GM19238 (cell line): ENCODE results near the gene AGXT.

ENCODE experiments used
- DNase-seq: peaks from one replicate; pipeline ENCODE4 v3.0.0; 2011; ENCODE audit warnings: low spot score; ENCODE audit not compliant: insufficient read length

The AGXT gene

DNA sequence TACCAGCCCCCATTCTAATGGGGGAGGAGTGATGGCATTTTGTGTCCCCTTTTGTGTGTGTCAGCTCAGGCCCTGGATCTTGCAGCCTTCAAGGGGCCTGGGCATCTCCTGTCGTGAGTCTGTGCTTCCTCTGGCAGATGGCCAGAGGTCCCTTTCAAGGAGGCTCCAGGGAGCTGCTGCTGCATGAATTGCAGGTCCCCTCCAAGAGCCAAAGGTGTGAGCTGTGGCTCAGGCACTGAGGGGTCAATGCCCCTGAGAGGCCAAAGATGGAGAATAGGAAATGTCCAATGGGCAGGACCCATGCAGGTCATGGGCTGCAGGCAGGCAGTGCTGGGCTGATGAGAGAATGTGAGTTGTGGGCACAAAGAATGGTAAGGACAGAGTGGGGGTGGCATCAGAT, 16.9 kb downstream of the AGXT start:
- no peak for DNase-seq

- no peak for DNase-seq
These were observed 17.5 kb downstream of the AGXT start for GRCh38 chr2:240886023-240886565.

GRCh38 chr2:240886678-240887609, 18.3 kb downstream of the AGXT start:
- no peak for DNase-seq

DNA sequence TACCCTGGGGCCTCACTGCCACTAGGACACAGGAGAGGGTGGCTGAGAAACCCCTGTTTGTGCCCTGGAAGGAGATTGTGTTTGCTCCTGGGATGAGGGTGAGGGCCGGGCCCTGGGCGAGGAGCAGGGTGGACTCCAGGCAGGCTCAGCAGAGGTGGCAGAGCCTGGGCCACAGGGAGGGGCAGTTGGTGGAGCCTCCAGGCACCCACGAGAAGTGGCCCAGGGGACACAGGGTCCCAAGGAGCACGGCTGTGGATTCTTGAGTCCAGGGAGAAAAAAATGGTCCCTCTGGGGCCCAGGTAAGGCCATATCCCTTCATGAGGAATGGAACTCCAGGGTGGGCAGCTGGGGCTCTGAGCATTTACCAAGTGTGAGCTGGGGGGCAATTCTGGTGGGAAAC, 19.0 kb downstream of the AGXT start:
- DNase-seq, result no peak

DNA sequence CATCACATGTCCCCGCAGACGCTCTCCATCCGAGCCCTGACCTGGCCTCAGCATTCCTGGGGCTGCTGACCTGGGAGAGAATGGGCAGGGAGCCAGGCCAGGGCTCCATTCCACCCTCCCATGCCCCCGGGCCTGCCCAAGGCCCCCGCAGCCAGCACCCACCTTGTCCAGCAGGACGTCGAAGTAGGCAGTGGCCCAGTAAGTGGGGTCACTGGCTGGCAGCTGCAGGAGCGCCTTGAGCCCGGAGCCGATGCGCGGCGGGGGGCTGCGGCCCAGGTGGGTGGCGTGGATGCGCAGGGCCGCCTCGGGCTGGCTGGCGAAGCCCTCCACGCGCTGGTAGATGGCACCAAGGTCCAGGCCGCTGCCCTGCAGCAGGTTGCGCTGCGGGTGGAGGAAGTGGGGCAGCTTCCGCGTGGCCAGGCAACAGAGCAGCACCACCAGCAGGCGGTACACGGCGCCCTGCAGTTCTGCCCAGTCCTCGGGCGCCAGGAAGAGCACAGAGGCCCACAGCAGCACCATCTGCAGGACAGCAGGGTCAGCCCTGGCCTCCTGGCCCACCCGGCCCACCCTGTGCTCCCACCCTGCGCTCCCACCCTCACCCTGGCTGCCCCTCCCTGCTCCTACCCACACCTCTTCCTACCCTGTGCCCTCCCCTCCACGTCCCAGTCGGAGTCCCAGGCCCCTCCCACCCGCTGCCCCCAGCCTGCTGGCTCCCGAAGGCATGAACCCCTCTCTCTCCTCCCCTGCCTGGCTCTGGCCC, 19.7 kb downstream of the AGXT start:
- DNase-seq, result no peak

- DNase-seq, result no peak
These were observed 20.4 kb downstream of the AGXT start for GRCh38 chr2:240888890-240889573.

DNA sequence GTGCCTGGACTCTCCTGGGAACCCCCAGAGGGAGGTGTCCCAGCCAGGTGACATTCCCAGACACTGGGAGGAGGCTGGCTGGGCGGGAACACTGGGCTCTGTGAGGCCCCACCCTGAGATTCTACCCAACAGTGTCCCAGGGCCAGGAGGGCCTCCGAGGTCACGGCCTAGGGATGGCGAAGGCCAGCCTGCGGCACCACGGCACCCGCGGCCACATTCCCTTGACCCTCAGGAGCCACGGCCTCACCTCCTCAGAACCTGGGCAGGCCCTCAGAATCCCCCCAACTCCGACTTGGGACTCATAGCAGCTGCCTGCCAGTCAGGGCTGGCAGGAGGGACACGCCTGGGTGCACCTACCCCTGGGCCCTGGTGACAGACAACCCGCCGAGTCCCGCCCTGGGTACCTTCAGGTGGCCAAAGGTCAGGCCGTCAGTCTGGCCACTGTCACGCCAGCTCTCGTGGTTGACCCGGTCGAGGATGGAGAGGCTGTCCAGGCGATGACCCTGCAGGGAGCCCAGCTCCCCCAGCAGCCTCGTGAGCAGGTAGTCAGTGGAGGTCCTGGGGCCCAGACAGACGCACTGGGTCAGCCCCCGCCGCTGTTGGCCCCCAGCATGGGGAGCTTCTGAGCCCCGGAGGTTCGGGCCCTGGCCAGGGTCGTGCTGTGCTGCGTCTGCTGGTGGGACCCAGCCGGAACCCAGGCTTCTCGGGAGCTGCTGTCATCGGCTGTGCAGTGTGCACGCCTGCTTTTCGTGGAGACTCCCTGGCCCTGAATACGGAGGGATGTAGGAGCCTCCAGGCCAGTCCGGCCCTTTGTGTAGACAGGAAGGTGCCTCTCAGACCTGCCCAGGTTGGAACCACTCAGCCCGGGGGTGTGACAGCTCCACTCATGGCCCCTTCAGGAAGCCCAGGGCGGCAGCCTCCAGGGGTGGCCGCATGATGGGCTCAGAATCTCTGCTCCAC, 21.3 kb downstream of the AGXT start:
- no peak for DNase-seq

GRCh38 chr2:240890691-240891090, 22.1 kb downstream of the AGXT start:
- no peak for DNase-seq

- no peak for DNase-seq
These were observed 23.1 kb downstream of the AGXT start for GRCh38 chr2:240891492-240892340.

GRCh38 chr2:240892356-240892755, 23.7 kb downstream of the AGXT start:
- DNase-seq, result no peak

DNA sequence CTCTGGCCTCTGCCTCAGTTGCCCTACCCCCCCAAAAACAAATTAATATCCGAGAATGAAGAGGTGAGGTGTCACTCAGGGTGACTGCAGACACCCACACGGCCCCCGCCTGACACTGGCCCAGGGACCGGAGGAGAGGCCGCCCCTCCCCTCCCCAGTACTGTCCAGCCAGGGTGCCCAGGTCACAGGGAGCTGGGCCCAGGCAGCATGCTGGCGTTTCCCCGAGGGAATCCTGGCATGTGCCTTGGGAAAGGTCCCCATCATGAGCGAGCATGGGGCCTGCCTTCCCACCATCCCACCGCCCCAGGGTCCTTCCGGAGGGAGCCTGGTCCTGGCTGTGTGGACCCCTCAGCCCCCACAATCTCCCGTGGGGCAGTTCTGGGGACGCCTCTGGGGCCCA, 24.3 kb downstream of the AGXT start:
- DNase-seq, result no peak

GRCh38 chr2:240893363-240893844, 24.8 kb downstream of the AGXT start:
- DNase-seq, result no peak

GRCh38 chr2:240894006-240894405, 25.4 kb downstream of the AGXT start:
- no peak for DNase-seq

GRCh38 chr2:240894836-240895558, 26.4 kb downstream of the AGXT start:
- no peak for DNase-seq

- no peak for DNase-seq
These were observed 27.2 kb downstream of the AGXT start, which contains the start of gene MAB21L4 for GRCh38 chr2:240895656-240896388. Gene MAB21L4, minus strand, starts transcription at chr2:240896156. Its CDS starts 159 bp downstream, at chr2:240895997.

DNA sequence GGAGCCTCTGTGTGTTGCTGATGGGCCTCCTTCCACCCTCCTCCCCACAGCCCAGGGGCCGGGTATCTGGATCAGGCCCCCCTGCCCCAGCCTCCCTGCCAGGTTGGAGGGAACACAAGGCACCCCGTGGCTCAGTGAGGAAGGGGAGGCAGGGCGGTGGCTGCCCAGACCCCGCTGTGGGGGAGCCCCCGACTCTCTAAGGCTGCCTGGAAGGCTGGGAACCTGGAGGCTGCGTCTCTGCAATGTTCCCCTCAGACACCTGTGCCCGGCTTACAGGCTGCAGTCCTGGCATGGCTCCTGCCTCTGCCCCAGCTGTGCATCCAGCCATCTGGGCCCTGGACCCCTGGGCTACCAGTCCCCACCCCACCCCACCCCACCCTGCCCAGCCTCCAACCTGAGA, 27.8 kb downstream of the AGXT start:
- no peak for DNase-seq

DNA sequence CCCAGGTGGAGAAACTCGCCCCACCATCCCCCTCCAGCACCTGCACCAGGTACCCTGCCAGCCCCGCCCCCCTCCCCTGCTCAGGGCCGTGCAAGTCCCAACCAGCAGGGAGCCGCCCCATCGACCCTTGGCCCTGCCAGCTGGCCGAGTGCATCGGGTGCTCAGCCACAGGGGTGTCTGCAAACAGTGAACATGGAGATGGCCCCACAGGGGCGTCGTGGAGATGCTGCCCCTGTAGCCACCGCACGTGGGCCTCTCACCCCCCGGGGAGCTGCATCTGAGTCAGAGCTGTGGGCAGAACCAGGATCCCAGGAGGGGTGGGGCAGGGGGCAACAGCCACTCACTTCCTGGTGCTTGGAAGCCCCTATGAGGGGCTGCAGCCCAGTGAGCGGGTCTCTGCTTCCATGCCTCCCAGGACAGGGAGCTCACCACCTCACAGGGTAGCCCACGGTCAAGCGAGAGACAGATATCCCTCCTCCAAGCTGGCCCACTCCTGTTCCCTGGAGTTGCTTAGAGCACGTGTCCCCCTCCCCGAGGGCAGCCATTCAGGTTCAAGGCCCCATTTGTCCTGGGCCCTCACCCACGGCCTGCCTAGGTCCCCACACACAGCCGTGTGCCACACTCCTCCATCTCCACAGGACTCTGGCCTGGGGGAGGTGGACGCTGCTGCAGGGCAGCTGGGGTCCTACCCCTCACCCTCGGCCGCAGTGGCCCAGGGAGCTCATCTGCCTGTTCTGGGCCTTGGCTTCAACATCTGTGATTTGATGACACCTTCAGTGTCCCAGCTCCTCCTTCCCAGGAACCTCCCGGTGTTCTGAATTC, 28.5 kb downstream of the AGXT start:
- no peak for DNase-seq
